Right ventricle myocardium inferior (tissue), 1 donor: Measurements from ENCODE around the gene PDGFB. TPM values are rescaled to one million over a fixed set of nuclear protein-coding genes. Genes with fewer than 3 reads are reported as not detected.
A peak's percentile ranks its signal among the peaks of the same experiment; 100 is the strongest.

Experiments used
- ATAC-seq: fragments of 200-7000 bp; cut with Tn5 transposase; one replicate; pipeline ENCODE4 v1.9.1; 2020; ENCODE audit warnings: mild to moderate bottlenecking, moderate library complexity
- DNase-seq: peaks from one replicate; pipeline ENCODE4 v3.0.0; 2021; ENCODE audit errors: missing footprints
- intact Hi-C: fragments of 100-400 bp; cut with DNase I; formaldehyde crosslinking; loops from one replicate; pipeline ENCODE4 v1.11.0; 2022
- total RNA-seq: library from RNA; stranded (reverse); fragmentation: NEBNext Ultra II Directional; extraction: Animal tissue kit (Norgen Biotek cat#: 25700); gene quantifications from one replicate; pipeline ENCODE4 v1.2.1, GENCODE V29; 2021
- donor health status: DM: no; HTN: yes; CAD: no; lungs with severe emphysema.

Gene PDGFB
- total RNA-seq, 1 donor from 2014 or later: 19.7 TPM

DNA sequence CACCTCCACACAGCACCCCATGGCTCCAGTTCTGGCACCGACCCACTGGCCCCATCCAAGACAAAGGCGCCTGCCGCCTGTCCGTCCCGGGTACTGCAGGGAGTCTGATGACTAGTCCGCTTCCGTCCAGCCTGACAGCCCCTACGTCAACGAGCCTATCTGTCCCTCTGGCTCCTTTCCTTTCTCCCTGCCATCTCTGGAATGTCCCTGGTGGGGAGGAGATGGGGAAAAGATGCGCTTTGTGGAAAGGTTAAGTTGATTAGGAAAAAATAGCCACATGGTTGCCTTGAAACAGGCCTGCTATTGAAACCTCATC, 10.4 kb downstream of the PDGFB start:
- peak; percentile 76 for DNase-seq
- ATAC-seq: peak; percentile 60
- intact Hi-C loops: loop anchor here (2.0 kb wide), 2 partner anchors 44 to 60 kb away; no protein-coding TSS in a partner anchor

DNA sequence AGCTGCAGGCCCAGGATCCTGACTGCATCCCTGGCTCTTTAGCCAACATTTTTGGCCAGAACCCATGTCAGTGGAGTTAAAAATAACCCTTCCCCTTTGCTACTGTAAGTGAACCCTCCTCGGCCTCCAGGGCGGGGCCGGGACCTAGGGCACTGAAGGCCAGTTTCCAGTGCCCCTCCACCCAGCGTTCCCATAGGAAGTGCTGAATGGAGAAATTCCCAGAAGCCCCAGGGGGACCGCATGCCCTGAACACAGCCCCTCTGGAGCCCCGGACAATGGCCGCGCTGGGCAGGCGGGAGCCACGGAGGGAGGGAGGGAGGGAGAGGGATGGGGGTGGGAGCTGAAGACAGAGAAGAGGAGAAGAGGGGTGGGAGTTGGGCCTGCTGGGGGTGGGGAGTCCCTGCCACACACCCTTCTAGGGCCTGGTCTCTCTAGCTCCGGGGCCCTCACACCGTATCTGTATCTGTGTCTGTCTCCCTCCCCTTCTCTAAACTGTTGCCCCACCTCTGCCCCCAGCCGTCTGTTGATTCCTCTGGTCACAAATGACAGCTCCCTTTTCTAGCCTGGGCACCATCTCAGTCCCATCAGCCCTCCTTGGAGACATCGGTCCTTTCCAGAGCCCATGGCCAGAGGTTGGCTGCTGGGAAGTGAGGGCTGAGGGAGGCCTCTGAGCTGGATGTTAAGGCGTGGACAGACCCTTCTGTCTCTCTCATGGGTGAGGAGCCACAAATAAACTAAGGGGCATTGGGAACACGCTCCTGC, 10.9 kb downstream of the PDGFB start:
- DNase-seq (peak; percentile 60), ATAC-seq (peak; percentile 51)
- intact Hi-C loops: loop anchor here (2.0 kb wide), 2 partner anchors 45 to 59 kb away; no protein-coding TSS in a partner anchor

DNA sequence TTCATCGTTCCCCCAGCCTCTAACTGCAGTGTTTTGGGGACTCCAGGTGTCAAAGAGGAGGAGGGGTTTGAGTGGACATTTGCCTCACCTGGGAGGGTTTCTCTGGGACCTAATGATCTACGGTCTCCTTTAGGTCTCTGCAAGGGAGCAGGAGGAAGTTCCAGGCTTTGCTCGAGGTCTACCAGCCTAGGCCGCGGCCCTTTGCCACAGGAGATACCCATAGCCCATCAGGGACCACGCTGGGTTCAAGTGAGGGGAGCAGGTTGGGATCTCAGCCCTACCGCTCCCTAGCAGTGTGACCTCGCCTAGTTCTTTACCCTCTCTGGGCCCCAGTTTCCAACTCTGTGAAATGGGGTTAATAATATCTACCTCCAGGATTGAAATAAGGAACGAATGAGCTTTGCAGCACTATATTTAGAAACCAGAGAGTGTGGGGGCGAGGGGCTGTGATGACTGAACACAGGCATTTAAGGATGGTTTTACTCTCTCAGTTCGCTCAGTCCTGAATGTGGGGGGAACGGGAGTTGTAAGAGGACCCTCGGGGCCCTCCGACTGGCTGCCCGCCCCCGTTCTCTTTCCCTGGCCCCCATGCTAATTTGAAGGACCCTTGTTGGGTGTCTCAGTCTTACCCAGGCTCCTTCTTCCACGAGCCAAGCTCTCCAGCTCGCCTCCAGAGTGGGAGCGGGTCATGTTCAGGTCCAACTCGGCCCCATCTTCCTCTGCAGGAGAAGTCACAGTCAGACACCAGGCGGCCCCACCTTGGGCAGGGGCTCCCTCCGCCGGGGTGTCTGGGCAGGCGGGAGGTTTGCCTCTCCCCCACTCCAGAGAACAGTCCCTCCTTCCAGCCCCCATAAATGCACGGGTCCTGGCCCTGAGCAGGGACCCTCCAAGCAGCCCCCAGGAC, 11.7 kb downstream of the PDGFB start:
- peak; percentile 37 for DNase-seq
- ATAC-seq: no peak
- intact Hi-C loops: no loop called here

DNA sequence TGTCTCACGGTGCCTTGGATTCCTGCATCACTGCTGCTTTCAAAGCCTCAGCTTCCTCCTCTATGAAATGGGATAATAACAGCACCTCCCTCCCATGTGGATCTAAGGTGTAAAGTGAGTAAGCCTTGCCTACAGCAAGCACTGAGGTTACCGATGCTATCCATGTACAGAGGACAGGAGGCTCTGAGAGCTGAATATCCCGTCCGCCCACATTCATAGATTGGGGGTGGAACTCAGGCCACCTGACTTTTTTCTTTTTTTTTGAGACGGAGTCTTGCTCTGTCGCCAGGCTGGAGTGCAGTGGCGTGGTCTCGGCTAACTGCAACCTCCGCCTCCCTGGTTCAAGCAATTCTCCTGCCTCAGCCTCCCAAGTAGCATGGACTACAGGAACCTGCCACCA, 12.5 kb downstream of the PDGFB start:
- ATAC-seq (no peak), DNase-seq (peak; percentile 6)
- intact Hi-C loops: no loop called here

DNA sequence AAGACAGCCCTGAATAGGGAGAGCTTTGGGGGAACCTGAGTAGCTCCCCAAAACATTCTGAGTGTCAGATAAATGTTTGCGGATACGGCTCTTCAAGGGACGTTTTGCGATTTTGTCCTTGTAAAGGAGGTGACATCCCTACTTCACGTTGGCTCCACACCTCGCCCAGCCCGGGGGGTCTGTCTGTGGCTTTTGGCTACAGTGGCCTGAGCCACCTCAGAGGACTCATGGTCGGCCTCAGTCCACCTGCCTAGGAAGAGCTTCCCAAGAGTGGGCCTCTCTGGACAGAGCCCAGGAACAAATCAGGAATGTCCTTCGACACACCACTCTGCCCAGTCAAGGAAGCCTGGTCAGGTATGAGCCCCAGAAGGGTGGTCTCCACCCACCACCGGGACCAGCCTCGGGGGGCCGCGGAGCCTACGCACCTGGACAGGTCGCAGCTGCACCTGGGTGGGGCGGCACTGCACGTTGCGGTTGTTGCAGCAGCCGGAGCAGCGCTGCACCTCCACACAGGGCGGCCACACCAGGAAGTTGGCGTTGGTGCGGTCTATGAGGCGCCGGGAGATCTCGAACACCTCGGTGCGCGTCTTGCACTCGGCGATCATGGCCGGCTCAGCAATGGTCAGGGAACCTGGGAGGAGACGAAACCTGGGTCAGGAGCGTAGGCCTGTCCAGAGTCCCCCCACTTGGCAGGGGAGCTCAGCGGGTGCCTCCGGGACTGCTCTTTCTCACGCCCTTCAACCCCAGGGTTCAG, 13.4 kb downstream of the PDGFB start:
- DNase-seq: peak; percentile 53
- ATAC-seq: no peak
- intact Hi-C loops: no loop called here

DNA sequence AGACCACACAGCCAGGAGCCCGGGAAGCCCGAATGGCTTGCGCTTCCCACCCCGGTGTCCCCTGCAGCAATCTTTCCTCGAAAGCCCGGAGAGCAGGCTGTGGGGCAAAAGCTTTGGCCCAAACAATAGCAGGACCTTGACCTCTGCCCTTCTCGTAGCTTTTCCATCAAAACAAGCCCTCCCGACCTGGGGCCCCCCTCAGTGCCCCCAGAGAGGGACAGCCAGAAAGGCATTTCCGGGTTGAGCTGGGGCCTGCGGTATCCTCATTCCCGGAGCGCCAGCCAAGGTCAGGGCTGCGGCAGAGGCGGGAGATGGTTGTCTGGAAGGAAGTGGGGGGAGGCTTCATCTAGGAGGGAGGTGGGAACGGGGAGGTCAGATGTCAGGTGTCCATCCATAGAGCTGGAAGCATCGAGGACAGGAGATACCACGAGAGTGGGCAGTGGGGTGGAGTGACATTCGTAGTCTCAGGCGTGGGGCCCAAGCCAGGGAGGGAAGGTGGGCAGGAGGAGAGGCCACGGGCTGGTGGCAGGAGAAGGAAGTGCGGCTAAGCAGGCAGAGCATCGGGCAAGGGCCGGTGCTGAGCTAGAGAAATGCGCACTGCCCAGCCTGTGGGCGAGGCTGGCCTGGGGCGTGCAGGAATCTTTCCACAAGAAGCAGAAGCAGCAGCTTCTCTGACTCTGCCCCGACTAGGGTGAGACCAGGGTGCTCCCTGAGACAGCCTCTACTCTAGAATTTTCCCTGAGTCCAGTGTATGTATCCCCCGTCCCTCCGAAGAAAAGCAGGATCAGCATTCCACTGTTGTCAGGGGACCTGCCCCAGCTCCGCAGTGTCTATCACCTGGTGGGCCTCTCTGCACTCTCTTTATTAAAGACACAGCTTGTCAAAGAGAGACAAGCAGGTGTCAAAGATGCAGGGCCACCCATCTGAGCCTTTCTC, 14.3 kb downstream of the PDGFB start:
- ATAC-seq (no peak), DNase-seq (peak; percentile 67)
- intact Hi-C loops: no loop called here

DNA sequence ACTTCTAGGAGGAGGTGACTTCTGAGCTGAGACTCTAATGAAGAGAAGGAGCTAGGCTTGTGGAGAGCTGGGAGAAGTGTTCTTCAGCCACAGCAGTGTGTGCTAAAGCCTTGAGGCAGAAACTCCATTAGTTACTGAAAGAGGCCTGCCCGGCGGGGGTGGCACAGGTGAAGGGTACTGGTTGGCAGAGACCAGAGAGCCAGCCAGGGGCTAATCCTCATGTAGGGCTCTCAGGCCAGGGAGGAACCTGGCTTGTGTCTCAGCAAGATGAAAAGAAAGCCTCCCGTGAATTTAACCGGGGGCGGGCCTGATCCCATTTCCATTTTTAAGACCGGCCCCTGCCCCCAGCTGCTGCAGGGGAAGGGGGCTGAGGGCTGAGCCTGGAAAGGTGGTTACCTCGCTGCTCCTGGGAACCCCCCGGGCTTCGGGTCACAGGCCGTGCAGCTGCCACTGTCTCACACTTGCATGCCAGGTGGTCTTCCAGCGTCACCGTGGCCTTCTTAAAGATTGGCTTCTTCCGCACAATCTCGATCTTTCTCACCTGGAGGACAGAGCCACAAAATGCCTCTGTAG, 15.0 kb downstream of the PDGFB start:
- DNase-seq (peak; percentile 17), ATAC-seq (no peak)
- intact Hi-C loops: no loop called here

DNA sequence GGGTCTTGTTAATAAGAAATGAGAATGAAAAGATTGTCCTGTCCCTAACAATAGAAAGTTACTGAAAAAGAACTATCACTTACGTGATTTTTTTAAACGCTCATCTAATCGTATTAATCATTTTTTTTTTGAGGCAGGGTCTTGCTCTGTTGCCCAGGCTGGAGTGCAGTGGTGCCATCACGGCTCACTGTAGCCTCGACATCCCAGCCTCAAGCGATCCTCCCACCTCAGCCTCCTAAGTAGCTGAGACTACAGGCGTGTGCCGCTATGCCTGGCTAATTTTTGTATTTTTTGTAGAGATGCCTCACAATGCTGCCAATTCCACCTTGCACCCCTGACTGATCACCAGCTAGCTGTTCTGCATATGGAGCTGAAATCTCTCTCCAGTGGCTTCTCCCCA, 15.7 kb downstream of the PDGFB start:
- intact Hi-C loops: no loop called here
- DNase-seq (no peak), ATAC-seq (no peak)

DNA sequence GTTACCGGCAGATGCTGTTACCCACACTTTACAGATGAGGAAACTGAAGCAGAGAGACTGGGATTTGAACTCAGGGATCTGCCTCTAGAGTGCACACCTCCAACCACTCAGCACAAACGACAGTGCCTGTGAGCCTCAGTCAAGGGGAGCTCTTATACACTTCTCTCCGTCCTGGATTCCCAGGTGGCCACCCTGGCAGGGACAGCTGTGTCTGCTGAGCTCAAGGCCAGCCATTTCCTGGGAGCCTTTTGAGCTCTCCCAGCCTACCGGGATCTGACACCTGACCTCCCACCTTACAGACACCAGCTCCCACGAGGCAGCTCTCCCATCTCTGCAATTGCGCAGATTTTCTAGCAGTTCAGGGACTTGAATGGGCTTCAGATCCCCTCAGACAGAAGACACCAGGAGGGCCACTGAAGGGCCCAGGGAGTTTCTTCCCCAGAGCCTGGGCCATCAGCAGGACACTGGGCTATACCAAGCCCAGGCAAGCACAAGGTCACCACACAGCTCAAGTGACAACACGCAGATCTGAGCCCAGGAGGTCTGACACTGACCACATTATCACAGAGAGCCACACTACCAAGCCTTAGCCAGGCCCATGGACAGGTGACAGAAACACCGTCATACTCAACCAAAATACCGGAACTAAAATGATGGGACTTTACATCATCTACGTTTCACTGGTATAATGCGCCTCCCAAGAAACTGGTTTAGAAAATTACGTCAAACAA, 17.1 kb downstream of the PDGFB start:
- ATAC-seq (no peak), DNase-seq (peak; percentile 35)
- intact Hi-C loops: no loop called here

DNA sequence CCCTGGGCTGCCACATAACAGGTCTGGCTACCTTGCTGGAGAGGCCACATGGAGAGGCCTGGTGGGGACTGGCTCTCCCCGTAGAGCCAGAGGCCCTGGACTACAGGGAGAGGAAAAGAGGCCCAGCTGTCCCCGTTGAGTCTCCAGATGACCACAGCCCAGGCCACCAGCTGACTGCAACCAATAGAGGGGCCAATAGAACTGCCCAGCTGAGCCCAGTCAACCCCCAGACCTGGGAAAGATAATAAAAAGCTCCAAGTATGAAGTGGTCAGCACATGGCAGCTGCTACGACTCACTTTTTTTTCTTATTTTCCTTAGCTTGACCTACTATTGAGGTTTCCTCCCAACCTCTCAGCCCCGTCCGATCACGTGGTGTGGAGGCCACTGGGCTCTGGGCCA, 18.4 kb downstream of the PDGFB start:
- no peak for ATAC-seq
- intact Hi-C loops: no loop called here
- peak; percentile 16 for DNase-seq

DNA sequence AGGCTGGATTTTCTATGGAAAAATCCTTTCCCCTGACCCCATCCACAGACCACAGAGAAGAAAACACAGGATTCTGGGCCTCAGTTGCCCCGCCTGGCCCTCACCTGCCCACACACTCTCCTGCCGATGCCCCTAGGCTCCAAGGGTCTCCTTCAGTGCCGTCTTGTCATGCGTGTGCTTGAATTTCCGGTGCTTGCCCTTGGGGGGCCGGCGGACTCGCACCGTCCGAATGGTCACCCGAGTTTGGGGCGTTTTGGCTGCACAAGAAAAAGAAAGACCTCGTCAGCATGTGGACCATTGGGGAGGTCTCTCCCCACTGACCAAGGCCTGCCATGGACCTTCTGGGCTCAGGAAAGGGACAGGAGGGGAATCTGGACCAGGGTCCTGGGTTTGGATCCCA, 19.2 kb downstream of the PDGFB start:
- intact Hi-C loops: no loop called here
- DNase-seq: peak; percentile 42

DNA sequence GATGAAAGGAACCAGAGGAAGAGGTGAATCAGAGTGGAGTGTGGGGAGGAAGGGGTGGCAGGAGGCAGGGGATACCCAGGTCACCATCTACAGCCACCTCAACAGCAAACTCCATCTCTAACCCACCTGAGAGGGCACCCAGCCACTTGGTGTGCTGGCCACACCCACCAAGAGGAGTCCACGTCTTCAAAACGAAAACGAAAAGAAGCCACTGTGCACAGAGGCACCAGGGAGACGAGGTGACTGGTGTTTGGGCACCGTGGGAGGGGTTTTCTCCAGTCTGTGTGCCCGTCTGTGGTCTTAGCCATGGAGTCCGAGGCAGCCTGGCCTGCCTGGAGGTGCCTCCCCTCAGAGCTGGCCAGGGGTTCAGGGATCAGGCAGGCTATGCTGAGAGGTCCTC, 20.2 kb downstream of the PDGFB start:
- no peak for DNase-seq
- intact Hi-C loops: no loop called here
- no peak for ATAC-seq

More for the DNA sequence above, 19.2 kb downstream of the PDGFB start:
- no peak for ATAC-seq

DNA sequence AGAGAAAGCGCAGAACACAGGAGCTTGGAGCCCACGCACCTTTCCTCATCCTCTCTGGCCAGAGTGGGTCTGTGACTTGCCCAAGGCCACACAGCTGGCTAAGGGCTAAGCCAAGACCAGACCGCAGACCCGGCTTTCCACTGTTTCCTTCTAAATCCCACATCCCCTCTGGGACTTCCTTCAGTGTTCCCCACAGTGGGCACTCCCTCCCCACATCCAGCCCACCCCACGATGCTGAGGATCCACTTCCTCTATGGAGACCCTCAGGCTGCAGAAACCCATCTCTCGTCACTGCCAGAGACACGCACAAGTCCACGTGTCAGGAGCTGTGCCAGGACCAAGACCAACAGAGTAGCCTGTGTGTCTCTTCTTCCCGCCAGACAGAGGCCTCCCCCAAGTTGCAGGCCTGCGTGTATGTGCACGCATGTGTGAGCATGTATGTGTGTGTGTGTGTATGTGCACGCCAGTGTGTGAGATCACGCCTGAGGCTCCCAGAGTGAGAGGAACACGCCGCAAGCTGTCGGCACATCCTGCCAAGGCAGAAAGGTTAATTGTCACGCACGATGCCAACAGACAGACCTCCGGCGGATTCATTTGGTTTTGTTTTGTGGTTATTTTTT, 21.6 kb downstream of the PDGFB start:
- intact Hi-C loops: no loop called here
- no peak for ATAC-seq
- DNase-seq: peak; percentile 50

DNA sequence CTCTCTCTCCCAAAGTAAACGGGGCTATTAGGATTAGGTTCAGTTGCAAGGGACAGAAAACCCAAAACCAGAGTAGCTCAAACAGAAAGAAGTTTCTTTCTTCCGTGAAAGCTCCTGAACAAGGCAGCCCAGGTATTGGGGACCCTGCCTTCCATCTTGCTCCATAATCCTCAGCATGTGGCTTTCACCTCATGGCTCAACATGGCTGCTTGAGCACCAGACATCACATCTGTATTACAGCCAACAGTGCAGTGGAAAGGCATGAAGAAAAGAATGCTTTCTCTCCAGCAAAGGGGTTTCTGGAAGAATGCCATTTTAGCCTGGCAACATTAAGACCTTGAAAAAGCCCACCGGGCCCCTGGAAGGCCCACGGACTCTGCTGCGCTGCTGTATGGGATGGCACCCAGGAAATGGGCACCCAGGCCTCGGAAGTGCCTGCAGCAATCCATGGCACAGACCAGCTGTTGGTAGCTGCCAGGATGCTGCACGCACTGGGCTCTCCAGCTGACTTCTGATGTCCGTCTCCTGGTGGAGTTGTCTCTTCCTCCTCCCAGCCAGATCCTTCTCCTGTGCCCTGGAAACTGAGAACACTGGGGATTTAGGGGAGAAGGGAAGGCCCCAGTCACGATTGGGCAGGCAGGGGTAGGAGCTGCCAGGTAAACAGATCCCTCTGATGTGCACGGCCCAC, 22.6 kb downstream of the PDGFB start:
- ATAC-seq: no peak
- peak; percentile 45 for DNase-seq
- intact Hi-C loops: no loop called here

DNA sequence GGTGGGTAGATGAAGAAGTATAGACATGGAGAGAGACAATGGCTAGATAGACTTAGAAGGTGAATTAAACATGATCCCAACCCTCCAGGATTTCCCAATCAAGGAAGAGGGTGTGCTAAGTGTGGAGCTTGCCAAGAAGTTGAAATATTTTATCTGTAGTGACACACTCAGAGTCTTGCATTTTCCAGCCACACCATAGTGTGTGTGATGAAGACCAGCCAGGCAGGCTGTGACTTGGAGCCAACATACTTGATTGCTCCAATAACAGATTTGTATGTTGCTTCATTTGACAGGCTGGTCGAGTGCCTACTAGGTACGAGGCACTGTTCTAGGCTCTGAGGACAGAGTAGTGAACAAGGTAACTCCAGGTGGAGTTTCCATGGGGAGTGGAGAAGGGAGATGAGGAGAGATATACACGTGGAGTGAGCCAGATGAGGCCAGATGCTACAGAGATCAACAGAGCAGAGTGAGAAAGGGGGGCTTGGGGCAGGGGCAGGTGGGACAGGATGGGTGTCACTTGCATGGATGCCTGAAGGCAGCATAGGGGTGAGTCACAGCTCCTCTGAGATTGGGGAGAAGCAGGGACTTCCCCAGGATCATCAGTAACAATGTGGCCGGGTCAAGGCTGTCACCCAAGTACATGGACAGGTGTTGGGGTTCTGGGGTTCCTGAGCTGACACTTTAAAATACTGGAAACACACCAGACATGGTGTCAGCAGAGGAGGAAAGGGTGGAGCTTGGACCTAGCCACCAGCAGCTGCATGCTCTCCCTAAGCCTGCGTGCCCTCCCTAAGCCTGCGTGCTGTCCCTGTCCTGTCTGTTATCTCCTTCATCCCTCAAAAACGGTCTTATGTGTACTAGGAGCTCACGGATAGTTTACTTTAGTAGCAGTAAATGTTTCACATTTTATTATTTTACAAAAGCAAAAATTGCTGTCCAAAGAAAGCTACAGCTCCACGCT, 23.6 kb downstream of the PDGFB start:
- DNase-seq: peak; percentile 56
- intact Hi-C loops: no loop called here
- ATAC-seq: peak; percentile 81
